Measurements from ENCODE around the gene DLGAP1. TPM values are rescaled to one million over a fixed set of nuclear protein-coding genes. Genes with fewer than 3 reads are reported as not detected.

DLGAP1 gene
- total and polyA plus RNA-seq, 4 donors, result 0.06 to 1.2 (median 0.17) TPM; not detected in 1

GRCh38 chr18:3610813-3611212 lies 844.3 kb downstream of the DLGAP1 start:
- DNase-seq (ENCODE audit: low spot score), result no peak
- H3K9ac ChIP-seq (ENCODE audit: low read depth in 1 of 2, low read length in 2 of 2), result no peak overlapping the region
- WGBS, result 95% methylated on average over 6 of the region's 6 CpGs

More at GRCh38 chr18:3610813-3611212, 844.3 kb downstream of the DLGAP1 start:
- TF ChIP-seq CTCF (IDR thresholded peaks at IDR 0.05; ENCODE audit: low read depth, low read length, missing input control) (no peak), FOXA1 (IDR thresholded peaks at IDR 0.05) (no peak), ZBTB33 (IDR thresholded peaks at IDR 0.05) (no peak), HNF4G (IDR thresholded peaks at IDR 0.05) (no peak), TAF1 (conservative IDR thresholded peaks at IDR 0.05) (no peak), ATF3 (IDR thresholded peaks at IDR 0.05) (no peak), RAD21 (IDR thresholded peaks at IDR 0.05) (no peak), EGR1 (IDR thresholded peaks at IDR 0.05; ENCODE audit: low read depth in 2 of 2) (no peak), SP1 (IDR thresholded peaks at IDR 0.05) (no peak), MAX (IDR thresholded peaks at IDR 0.05) (no peak), YY1 (IDR thresholded peaks at IDR 0.05) (no peak), NR2F2 (IDR thresholded peaks at IDR 0.05) (no peak), RXRA (IDR thresholded peaks at IDR 0.05) (no peak), FOXA2 (IDR thresholded peaks at IDR 0.05) (no peak), HNF4A (conservative IDR thresholded peaks at IDR 0.05) (no peak), REST (IDR thresholded peaks at IDR 0.05) (no peak)
- Histone ChIP-seq H3K4me1 (ENCODE audit: control insufficient read depth in 4 of 4, insufficient read depth in 4 of 4, low read length in 3 of 4) (peaks cover 0 to 4% (median 0%) of the 10 kb centered on the region in 4 donors), H3K9me3 (ENCODE audit: control insufficient read depth in 4 of 4, low read length in 3 of 4) (no peaks in the 10 kb centered on the region), H3K27me3 (ENCODE audit: control insufficient read depth in 4 of 4, insufficient read depth in 4 of 4, low read length in 3 of 4) (no peaks in the 10 kb centered on the region), H3K36me3 (ENCODE audit: control insufficient read depth in 4 of 4, insufficient read depth in 3 of 4, low read depth in 1 of 4, low read length in 3 of 4) (no peaks in the 10 kb centered on the region), H3K4me3 (ENCODE audit: low read depth in 1 of 3, low read length in 3 of 3) (no peak overlapping the region), H3K27ac (ENCODE audit: low read depth in 1 of 2, low read length in 2 of 2) (no peak overlapping the region)

Data from liver (tissue), 9 donors.